Astrocyte (in vitro differentiated cells and primary cell): ENCODE results near the gene ACTN1.

Experiments
- CTCF ChIP-seq: IDR thresholded peaks from 2 replicates; pipeline ENCODE4 v1.5.1; 2011; ENCODE audit warnings: low read depth, mild to moderate bottlenecking, inconsistent platforms, low read length, moderate library complexity; ENCODE audit not compliant: insufficient read depth
- EZH2 ChIP-seq: IDR thresholded peaks from 2 replicates; pipeline ENCODE4 v1.6.1; 2012; ENCODE audit warnings: mild to moderate bottlenecking, low read length, inconsistent platforms; ENCODE audit not compliant: insufficient read depth

GRCh38 chr14:68948686-68949600, 30.2 kb downstream of the ACTN1 start:
- TF ChIP-seq CTCF (no peak), EZH2 (no peak)
